Midbrain (tissue), 1 donor: ENCODE results near the gene ZNF711.
"Not testable (repeated sequence)": the region's sequence is repeated elsewhere in the genome, so short reads cannot be mapped to it uniquely, and the experiment has no call there.

ENCODE experiments used
- DNase-seq: peaks from one replicate; lab custom pipeline; 2025; lab: John Stamatoyannopoulos, UW

Gene ZNF711

DNA sequence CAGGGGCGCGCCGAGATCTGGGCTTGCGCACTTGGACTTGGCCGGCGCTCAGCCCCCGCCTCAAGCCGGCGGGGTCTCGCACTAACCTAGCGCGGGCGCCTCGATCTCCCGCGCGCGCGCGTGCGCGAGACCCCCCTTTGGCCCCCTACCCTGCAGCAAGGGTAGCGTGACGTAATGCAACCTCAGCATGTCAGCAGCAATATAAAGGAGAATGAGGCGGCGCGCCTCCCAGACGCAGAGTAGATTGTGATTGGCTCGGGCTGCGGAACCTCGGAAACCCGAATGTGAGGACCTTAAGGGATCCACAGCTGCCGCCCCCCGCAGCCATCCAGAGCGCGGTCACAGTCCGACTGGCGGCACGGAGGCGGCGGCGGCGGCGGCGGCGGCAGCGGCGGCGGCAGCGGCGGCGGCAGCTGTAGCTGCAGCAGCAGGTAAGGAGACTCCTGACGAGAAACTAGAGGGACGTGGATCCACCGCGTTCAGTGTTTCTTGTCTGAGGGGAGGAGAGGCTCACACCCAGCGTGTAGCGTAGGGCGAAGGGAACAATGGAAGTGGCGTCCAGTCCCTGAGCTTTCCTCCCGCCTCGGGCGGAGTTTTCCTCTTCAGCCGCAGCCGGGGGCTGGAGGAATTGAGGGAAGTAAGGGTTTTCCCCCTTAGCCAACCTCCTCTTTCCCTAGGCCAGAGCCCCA, at the start of gene ZNF711, which contains the start of gene SATL1:
TSS of gene ZNF711 (plus strand) at position 231 of the 689 bp plus-strand sequence. CDS start 3,582 bp downstream, outside the sequence.
TSS of gene SATL1 (minus strand) at position 19 of the 689 bp plus-strand sequence. CDS start 134,811 bp downstream, outside the sequence.
- peak; percentile 27 for DNase-seq

DNA sequence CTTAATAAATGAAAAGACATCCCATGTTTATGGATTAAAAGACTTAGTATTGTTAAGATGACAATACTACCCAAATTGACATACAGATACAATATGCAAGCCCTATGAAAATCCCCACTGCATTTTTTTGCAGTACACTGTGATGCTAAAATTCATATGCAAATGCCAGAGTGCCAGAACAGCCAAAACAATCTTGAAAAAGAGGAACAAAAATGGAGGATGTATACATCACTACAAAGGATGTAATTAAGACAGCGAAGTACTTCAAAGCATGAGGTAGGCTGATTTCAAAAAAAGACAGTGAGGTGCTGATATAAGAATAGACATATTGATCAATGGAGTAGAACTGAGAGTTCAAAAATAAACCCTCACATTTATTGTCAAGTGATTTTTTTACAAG, 47.5 kb upstream of the ZNF711 start:
- DNase-seq, result no peak

DNA sequence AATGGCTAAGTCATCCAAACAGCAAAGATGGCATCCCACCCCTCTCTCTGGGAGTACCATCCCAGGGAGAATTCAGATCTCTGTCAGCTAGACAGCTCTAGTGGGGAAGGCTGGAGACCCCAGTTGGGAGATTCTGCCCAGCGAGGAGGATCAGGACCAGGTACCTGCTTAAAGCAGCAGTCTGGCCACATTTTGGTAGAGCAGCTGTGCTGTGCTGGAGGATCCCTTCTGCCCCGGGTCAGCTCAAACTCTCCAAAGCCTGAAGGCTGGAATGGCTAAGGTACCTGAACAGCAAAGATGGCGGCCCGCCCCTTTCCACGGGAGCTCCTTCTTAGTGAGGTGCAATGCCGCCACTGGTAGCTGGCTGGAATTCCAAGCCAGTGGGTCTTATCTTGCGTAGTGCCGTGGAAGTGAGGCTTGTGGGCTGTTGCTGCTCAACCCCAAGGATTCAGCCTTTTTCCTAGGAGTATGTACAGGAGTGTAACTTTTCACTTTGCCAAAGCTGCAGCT, 40.3 kb upstream of the ZNF711 start:
- no peak for DNase-seq

DNA sequence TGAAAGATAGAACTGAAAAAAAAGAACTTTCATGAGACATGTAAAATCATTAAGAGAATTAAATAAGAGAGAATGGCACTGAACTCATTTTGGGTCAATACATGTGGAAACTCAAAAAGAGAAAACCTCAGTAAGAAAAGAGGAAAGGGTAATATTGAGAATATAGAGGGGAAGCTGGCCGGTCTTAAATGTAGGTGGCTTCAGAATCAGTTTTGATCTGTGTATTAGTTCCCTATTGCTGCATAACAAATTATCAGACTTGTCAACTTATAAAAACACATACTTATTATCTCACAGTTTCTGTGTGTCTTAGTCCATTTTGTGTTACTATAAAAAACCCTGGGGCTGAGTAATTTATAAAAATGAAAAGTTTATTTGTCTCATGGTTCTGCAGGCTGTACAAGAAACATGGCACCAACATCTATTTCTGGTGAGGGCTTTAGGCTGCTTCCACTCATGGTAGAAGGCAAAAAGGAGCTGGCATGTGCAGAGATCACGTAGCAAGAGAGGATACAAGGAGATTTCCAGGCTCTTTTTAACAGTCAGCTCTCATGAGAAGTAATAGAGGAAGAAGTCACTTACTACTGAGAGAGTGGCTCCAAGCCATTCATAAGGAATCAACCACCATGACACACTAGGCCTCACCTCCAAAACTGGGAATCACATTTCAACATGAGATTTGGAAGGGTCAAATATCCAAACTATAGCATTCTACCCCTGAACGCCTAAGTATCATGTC, 29.8 kb upstream of the ZNF711 start:
- DNase-seq, result no peak

DNA sequence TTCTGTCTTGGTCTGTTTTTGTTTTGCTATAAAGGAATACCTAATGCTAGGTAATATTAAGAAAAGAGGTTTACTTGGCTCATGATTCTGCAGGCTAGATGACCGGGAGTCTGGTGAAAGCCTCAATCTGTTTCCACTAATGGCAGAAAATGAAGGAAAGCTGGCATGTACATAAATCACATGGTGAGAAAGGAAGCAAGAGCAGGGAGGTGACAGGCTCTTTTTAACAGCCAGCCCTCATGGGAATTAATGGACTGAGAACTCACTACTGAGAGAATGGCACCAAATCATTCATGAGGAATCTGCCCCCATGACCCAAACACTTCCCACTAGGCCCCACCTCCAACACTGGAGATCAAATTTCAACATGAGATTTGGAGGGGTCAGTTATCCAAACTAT, 27.8 kb upstream of the ZNF711 start:
- no peak for DNase-seq

DNA sequence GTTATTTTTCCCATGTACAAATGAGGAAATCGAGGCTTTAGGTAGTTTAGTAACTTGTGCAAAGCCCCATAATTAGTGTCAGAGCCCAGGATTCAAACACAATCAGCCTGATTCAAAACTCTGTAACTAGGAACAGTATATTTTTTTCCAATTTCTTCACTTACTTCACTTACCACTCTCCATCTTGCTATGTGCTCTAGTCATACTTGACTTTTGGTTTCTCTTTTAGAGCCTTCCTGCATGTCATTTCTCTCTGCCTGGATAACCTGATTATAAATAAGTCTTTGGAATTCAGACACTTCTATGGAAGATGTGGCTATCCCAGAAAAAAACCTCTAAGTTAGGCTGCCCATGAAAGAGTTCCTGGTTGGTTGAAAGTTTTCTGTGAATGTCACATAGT, 22.4 kb upstream of the ZNF711 start:
- no peak for DNase-seq

DNA sequence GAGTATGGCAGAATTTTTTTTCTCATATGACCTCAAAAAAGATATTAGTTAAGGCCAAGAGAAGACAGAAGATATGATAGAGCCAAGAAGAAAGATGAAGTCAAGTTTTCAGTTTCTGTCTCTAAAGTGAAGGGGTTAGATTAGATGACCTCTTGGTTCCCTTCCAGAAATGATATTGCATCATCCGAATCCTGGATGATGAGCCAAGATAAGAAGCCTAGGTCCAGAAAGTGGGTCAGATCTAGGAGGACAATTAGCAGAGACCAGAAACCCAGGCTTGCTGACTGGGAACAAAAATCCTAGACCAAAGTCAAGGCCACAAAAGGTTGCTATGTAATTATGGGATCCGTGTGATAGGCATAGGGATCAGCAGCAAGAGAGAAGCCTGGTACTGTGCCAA, 20.4 kb upstream of the ZNF711 start:
- DNase-seq, result no peak

DNA sequence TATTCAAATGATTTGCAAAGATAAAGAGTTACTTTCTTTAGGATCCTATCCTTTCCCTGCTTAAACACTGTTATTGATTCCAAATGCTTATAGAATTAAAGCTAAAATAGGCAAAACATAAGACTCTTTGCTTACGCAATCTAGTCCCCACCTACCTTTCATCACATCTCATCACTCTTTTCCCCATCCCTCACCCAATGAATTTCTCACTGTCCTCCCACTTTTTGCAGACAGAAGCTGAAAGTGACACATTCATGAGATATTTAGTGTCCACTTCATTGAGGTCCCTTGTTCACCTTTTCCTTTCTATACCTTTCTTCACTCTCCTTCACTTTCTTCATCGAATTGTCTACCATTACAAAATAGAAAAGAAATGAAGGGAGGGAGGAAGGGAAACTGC, 636 bp upstream of the ZNF711 start:
- no peak for DNase-seq

DNA sequence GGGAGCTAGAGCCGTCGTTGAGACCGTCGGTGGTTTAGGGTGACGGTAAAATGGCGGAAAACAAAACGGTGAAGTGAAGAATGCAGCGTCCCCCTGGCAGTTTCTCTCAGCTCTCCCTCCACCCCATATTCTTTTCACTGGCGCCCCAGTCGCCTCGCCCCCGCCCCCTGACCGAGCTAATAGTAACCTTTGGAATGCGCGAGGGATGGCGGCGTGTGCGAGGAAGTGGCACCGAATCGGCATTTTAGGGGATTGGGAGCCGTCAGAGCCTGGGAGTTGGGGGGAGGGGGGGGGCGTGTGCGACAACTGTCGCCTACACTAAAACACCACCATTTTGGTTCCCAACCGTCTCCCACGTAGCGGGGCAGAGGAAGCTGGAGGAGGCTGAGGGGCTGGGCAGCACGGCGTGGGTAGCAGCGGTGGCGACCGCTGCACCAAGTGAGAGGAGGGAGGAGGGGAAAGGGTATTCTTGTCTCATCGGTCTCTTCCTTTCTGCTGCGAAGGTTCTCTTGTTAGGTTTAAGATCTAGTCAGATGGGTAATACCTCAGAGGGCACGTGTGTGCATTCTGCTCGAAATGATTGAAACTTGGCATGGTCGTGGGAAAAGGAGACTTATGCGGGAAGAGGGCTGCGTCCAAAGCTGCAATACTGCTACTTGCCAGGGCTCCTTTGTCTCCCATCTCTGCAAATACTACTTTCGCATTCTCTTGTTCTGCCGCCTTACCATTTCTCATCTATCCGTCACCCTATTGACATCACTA, 840 bp downstream of the ZNF711 start:
- DNase-seq, result peak; percentile 6

DNA sequence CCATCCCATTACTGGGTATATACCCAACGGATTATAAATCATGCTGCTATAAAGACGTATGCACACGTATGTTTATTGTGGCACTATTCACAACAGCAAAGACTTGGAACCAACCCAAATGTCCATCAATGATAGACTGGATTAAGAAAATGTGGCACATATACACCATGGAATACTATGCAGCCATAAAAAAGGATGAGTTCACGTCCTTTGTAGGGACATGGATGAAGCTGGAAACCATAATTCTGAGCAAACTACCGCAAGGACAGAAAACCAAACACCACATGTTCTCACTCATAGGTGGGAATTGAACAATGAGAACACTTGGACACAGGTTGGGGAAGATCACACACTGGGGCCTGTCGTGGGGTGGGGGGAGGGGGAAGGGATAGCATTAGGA, 41.5 kb downstream of the ZNF711 start:
- not testable (repeated sequence) for DNase-seq

DNA sequence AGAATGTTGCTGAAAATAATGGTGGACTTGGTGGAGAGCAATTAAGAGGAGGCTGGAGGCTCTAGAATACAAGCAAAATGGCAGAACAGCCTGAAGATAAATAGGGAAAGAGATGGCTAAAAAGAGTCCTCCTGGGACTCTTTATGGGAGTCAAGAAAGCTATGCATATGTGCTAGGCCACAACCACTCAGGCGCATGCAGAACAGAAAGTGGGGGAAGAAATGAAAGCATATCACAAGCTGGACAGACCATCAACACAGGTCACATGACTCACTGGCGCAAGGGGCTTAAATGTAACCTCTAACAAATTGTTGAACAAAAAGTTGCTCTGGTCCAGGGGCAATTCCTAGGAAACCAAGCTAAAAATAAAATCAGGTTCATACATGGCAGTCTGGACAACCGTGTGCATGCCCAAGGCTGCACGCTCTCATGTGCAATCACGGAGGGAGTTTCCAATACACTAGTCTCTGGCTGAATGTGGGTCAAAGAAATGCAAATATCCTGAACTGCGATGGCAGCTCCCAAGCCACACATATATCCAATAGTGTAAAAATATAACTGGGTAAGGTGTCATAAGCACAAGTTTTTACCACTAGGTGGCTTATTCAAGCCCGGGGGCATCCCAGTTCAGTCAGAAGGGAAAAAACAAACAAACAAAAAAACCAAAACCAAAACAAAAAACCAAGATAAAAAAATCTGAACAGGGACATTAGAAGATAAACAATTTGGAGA, 45.4 kb downstream of the ZNF711 start:
- DNase-seq, result no peak

DNA sequence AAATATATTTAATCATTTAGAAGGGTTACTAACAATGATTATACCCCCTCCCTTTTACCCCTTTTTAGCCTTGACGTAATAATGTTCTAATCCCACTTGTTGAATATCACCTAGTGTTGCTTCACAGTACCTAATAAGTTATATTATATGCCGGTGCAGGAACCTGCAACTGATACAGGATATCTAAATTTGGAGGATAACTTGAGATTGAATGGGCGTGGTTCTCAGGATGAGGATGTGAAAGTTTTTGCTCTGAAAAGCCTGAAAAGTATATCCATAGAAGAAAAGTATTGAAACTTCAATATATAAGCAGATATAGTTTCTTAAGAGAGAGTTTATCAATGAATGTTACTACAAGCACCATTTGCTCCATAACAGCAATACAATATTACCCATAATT, 59.8 kb downstream of the ZNF711 start:
- DNase-seq, result no peak

DNA sequence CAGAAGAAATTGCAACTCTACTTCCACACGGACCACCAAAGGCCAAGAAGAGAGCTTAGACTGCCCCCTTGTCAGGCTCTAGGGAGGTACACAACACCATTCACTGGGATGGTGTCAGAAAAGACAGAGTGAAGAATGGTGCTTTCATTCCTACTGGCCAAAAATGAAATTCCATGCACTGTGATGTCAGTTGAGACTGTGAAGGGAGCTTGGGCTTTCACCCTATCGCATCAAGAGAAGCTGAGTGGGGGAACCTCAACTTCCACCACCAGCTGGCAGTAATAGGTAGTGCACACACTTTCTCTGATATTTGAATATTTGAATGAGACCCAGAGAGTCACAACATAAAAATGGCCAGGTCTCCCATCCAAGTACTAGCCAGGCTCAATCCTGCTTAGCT, 65.9 kb downstream of the ZNF711 start:
- no peak for DNase-seq

DNA sequence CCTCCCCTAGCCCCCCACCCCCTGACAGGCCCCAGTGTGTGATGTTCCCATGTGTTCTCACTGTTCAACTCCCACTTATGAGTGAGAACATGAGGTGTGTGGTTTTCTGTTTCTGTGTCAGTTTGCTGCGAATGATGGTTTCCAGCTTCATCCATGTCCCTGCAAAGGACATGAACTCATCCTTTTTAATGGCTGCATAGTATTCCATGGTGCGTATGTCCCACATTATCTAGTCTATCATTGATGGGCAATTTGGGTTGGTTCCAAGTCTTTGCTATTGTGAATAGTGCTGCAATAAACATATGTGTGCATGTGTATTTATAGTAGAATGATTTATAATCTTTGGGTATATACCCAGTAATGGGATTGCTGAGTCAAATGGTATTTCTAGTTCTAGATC, 67.6 kb downstream of the ZNF711 start:
- DNase-seq, result not testable (repeated sequence)
